ENCODE results near the gene SYT14.
"Not testable (repeated sequence)": the region's sequence is repeated elsewhere in the genome, so short reads cannot be mapped to it uniquely, and the experiment has no call there.

Gene SYT14

DNA sequence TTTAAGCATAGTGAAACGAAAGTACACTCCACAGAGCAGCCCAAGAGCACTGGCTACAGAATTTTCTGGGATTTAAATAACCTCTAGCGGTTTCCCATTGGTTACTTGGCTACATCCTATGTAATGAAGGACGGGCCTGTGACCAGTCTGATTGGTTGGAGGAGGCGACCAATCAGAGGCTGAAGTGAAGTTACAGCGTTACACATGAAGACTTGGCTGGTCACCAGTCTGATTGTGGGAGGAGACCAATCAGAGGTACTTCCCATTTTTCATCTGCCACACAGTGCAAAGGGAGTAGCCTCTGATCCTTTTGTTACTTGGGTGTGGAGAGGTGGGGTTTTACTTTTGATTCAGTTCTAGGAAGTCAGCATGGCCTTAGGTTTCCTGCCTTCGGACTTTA is 151.8 kb downstream of the SYT14 start:
- Histone ChIP-seq H3K27me3 (ENCODE audit: control insufficient read depth in 2 of 2, insufficient read depth in 2 of 2, low read length in 2 of 2) (no peaks in the 10 kb centered on the region), H3K4me1 (ENCODE audit: control insufficient read depth in 2 of 2, insufficient read depth in 2 of 2, low read length in 2 of 2) (no peaks in the 10 kb centered on the region), H3K9me3 (ENCODE audit: control insufficient read depth in 2 of 2, low read length in 2 of 2) (no peaks in the 10 kb centered on the region), H3K4me3 (ENCODE audit: low read length in 2 of 2) (no peak overlapping the region), H3K27ac (ENCODE audit: low read depth in 2 of 2, low read length in 2 of 2) (no peak overlapping the region), H3K36me3 (ENCODE audit: control insufficient read depth in 2 of 2, insufficient read depth in 2 of 2, low read length in 2 of 2) (no peaks in the 10 kb centered on the region), H3K9ac (ENCODE audit: low read depth in 1 of 2, low read length in 2 of 2) (no peak overlapping the region)

DNA sequence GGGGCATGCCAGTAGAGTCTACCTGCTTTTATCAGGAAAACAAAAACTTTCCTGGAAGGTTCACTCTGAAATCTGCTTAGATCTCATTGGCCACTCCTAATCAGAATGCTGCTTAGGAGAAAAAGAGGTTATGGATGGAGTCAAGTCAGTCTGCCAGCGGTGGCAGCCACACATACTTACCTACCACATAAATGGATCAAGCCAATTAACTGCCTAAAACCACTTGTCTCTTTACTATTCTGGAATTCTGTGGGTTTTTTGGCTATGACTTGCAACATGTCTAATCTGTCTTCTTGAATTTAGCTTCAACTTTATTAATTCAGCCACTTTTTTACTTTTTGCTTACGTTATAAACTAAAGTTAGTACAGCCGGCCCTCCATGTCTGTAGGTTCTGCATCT is 154.3 kb downstream of the SYT14 start:
- no peak overlapping the region for H3K27ac ChIP-seq (ENCODE audit: low read depth in 2 of 2, low read length in 2 of 2)
- H3K4me3 ChIP-seq (ENCODE audit: low read length in 2 of 2): no peak overlapping the region
- no peaks in the 10 kb centered on the region for H3K27me3 ChIP-seq (ENCODE audit: control insufficient read depth in 2 of 2, insufficient read depth in 2 of 2, low read length in 2 of 2)
- H3K9me3 ChIP-seq (ENCODE audit: control insufficient read depth in 2 of 2, low read length in 2 of 2): no peaks in the 10 kb centered on the region
- no peaks in the 10 kb centered on the region for H3K36me3 ChIP-seq (ENCODE audit: control insufficient read depth in 2 of 2, insufficient read depth in 2 of 2, low read length in 2 of 2)
- H3K9ac ChIP-seq (ENCODE audit: low read depth in 1 of 2, low read length in 2 of 2): no peak overlapping the region
- no peaks in the 10 kb centered on the region for H3K4me1 ChIP-seq (ENCODE audit: control insufficient read depth in 2 of 2, insufficient read depth in 2 of 2, low read length in 2 of 2)

- Histone ChIP-seq H3K27ac (ENCODE audit: low read depth in 2 of 2, low read length in 2 of 2) (no peak overlapping the region), H3K9ac (ENCODE audit: low read depth in 1 of 2, low read length in 2 of 2) (no peak overlapping the region), H3K36me3 (ENCODE audit: control insufficient read depth in 2 of 2, insufficient read depth in 2 of 2, low read length in 2 of 2) (no peaks in the 10 kb centered on the region), H3K4me1 (ENCODE audit: control insufficient read depth in 2 of 2, insufficient read depth in 2 of 2, low read length in 2 of 2) (no peaks in the 10 kb centered on the region), H3K9me3 (ENCODE audit: control insufficient read depth in 2 of 2, low read length in 2 of 2) (no peaks in the 10 kb centered on the region), H3K27me3 (ENCODE audit: control insufficient read depth in 2 of 2, insufficient read depth in 2 of 2, low read length in 2 of 2) (no peaks in the 10 kb centered on the region), H3K4me3 (ENCODE audit: low read length in 2 of 2) (no peak overlapping the region)
Observed at GRCh38 chr1:210093461-210093860, 155.4 kb downstream of the SYT14 start.

DNA sequence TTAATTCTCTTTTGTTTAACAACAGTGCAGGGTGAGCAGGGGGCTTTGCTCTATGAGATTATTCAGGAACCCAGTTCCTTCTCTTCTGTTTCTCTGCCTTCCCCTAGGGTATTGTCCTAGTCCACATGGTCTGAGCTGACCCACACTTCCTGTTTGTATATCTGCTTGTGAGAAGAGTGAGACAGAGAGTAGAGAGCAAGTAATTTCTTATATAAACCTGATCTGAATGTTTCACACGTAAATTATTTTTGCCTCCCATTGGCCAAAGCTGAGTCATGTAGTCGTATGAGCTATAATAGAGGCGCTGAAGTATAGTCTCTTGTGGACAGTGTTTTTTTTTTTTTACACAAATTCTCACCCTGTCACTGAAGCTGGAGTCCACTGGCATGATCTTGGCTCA is 160.3 kb downstream of the SYT14 start:
- no peak overlapping the region for H3K4me3 ChIP-seq (ENCODE audit: low read length in 2 of 2)
- H3K9ac ChIP-seq (ENCODE audit: low read depth in 1 of 2, low read length in 2 of 2): no peak overlapping the region
- no peaks in the 10 kb centered on the region for H3K27me3 ChIP-seq (ENCODE audit: control insufficient read depth in 2 of 2, insufficient read depth in 2 of 2, low read length in 2 of 2)
- H3K4me1 ChIP-seq (ENCODE audit: control insufficient read depth in 2 of 2, insufficient read depth in 2 of 2, low read length in 2 of 2): no peaks in the 10 kb centered on the region
- H3K9me3 ChIP-seq (ENCODE audit: control insufficient read depth in 2 of 2, low read length in 2 of 2): no peaks in the 10 kb centered on the region
- no peaks in the 10 kb centered on the region for H3K36me3 ChIP-seq (ENCODE audit: control insufficient read depth in 2 of 2, insufficient read depth in 2 of 2, low read length in 2 of 2)
- H3K27ac ChIP-seq (ENCODE audit: low read depth in 2 of 2, low read length in 2 of 2): no peak overlapping the region

DNA sequence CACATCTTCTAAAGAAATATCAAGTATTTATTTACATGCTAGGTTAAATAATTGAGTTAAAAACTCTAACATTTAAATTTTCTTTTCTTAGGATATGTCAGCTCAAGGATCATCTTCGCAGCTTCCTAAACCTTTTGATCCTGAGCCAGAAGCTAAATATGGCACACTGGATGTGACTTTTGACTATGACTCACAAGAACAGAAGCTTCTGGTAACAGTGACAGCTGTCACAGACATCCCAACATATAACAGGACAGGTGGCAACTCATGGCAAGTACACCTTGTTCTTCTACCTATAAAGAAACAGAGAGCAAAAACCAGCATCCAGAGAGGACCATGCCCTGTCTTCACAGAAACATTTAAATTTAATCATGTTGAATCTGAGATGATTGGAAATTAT is 161.9 kb downstream of the SYT14 start:
- Histone ChIP-seq H3K4me1 (ENCODE audit: control insufficient read depth in 2 of 2, insufficient read depth in 2 of 2, low read length in 2 of 2) (no peaks in the 10 kb centered on the region), H3K4me3 (ENCODE audit: low read length in 2 of 2) (no peak overlapping the region), H3K27me3 (ENCODE audit: control insufficient read depth in 2 of 2, insufficient read depth in 2 of 2, low read length in 2 of 2) (no peaks in the 10 kb centered on the region), H3K9ac (ENCODE audit: low read depth in 1 of 2, low read length in 2 of 2) (no peak overlapping the region), H3K27ac (ENCODE audit: low read depth in 2 of 2, low read length in 2 of 2) (no peak overlapping the region), H3K9me3 (ENCODE audit: control insufficient read depth in 2 of 2, low read length in 2 of 2) (no peaks in the 10 kb centered on the region), H3K36me3 (ENCODE audit: control insufficient read depth in 2 of 2, insufficient read depth in 2 of 2, low read length in 2 of 2) (no peaks in the 10 kb centered on the region)

DNA sequence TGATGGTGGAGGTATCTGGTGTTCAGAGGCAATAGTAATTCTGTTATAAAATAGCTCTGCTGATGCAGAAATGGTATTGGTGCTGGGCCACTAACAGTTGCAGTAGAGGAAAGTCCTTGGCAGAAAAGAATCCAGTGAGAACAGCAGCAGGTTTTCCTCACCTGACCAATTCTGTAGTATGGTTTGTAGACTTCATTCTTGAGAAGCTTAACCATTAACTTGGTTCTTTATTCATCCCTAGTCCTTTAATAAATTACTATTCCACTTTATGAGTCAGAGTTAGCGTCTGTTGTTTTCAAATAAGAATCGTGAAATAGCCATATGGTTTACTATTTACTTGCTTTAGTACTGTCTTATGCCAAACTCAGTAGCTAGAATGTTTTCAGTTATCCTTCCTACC is 166.1 kb downstream of the SYT14 start:
- no peak overlapping the region for H3K4me3 ChIP-seq (ENCODE audit: low read length in 2 of 2)
- no peak overlapping the region for H3K9ac ChIP-seq (ENCODE audit: low read depth in 1 of 2, low read length in 2 of 2)
- H3K36me3 ChIP-seq (ENCODE audit: control insufficient read depth in 2 of 2, insufficient read depth in 2 of 2, low read length in 2 of 2): no peaks in the 10 kb centered on the region
- no peaks in the 10 kb centered on the region for H3K9me3 ChIP-seq (ENCODE audit: control insufficient read depth in 2 of 2, low read length in 2 of 2)
- no peak overlapping the region for H3K27ac ChIP-seq (ENCODE audit: low read depth in 2 of 2, low read length in 2 of 2)
- H3K27me3 ChIP-seq (ENCODE audit: control insufficient read depth in 2 of 2, insufficient read depth in 2 of 2, low read length in 2 of 2): no peaks in the 10 kb centered on the region
- H3K4me1 ChIP-seq (ENCODE audit: control insufficient read depth in 2 of 2, insufficient read depth in 2 of 2, low read length in 2 of 2): no peaks in the 10 kb centered on the region

DNA sequence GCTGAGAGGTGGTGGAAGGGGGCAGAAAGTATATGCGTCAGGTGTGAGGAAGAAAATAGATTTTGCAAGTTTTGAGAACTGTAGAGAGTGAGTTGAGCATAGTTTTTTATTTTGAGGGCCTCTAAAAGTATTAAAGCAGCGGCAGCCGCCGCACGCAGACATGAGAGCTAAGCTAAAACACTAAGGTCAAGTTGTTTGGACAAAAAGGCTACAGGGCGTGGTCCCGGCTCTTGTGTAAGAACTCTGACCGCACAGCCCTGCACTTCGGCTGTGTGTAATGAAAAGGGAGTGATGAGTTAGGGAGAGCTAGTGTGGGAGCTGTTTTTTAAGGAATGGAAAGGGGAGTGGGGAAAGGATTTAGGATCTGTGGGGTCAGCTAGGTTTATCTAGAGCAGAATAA is 174.9 kb downstream of the SYT14 start:
- H3K27me3 ChIP-seq (ENCODE audit: control insufficient read depth in 2 of 2, insufficient read depth in 2 of 2, low read length in 2 of 2); H3K4me1 ChIP-seq (ENCODE audit: control insufficient read depth in 2 of 2, insufficient read depth in 2 of 2, low read length in 2 of 2); H3K27ac ChIP-seq (ENCODE audit: low read depth in 2 of 2, low read length in 2 of 2); H3K9ac ChIP-seq (ENCODE audit: low read depth in 1 of 2, low read length in 2 of 2); H3K9me3 ChIP-seq (ENCODE audit: control insufficient read depth in 2 of 2, low read length in 2 of 2); H3K36me3 ChIP-seq (ENCODE audit: control insufficient read depth in 2 of 2, insufficient read depth in 2 of 2, low read length in 2 of 2); H3K4me3 ChIP-seq (ENCODE audit: low read length in 2 of 2): not testable (repeated sequence)

DNA sequence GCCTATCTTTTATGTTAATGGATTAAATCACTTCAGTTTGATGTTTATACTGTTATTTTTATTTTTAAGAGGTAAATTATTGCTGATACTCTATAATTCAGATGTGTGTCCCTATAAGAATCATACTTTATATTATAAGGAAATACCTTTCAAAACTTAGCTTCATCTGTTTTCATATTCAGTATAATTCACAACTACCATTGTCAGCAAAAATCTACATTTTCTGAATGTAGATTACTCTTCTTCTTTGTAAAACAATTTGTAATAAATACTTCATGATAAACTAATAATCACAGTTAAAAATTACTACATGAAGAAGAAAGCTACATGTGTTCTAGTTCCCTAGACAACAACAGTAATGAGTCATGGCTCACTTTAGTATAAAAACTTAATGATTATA is 179.2 kb downstream of the SYT14 start:
- Histone ChIP-seq H3K9ac (ENCODE audit: low read depth in 1 of 2, low read length in 2 of 2) (no peak overlapping the region), H3K4me1 (ENCODE audit: control insufficient read depth in 2 of 2, insufficient read depth in 2 of 2, low read length in 2 of 2) (no peaks in the 10 kb centered on the region), H3K36me3 (ENCODE audit: control insufficient read depth in 2 of 2, insufficient read depth in 2 of 2, low read length in 2 of 2) (no peaks in the 10 kb centered on the region), H3K9me3 (ENCODE audit: control insufficient read depth in 2 of 2, low read length in 2 of 2) (no peaks in the 10 kb centered on the region), H3K27me3 (ENCODE audit: control insufficient read depth in 2 of 2, insufficient read depth in 2 of 2, low read length in 2 of 2) (no peaks in the 10 kb centered on the region), H3K27ac (ENCODE audit: low read depth in 2 of 2, low read length in 2 of 2) (no peak overlapping the region), H3K4me3 (ENCODE audit: low read length in 2 of 2) (no peak overlapping the region)

GRCh38 chr1:210117681-210118170 is 179.7 kb downstream of the SYT14 start:
- Histone ChIP-seq H3K36me3 (ENCODE audit: control insufficient read depth in 2 of 2, insufficient read depth in 2 of 2, low read length in 2 of 2) (no peaks in the 10 kb centered on the region), H3K27me3 (ENCODE audit: control insufficient read depth in 2 of 2, insufficient read depth in 2 of 2, low read length in 2 of 2) (no peaks in the 10 kb centered on the region), H3K4me3 (ENCODE audit: low read length in 2 of 2) (no peak overlapping the region), H3K4me1 (ENCODE audit: control insufficient read depth in 2 of 2, insufficient read depth in 2 of 2, low read length in 2 of 2) (no peaks in the 10 kb centered on the region), H3K9me3 (ENCODE audit: control insufficient read depth in 2 of 2, low read length in 2 of 2) (no peaks in the 10 kb centered on the region), H3K27ac (ENCODE audit: low read depth in 2 of 2, low read length in 2 of 2) (no peak overlapping the region), H3K9ac (ENCODE audit: low read depth in 1 of 2, low read length in 2 of 2) (no peak overlapping the region)

- Histone ChIP-seq H3K36me3 (ENCODE audit: control insufficient read depth in 2 of 2, insufficient read depth in 2 of 2, low read length in 2 of 2) (no peaks in the 10 kb centered on the region), H3K27ac (ENCODE audit: low read depth in 2 of 2, low read length in 2 of 2) (no peak overlapping the region), H3K9me3 (ENCODE audit: control insufficient read depth in 2 of 2, low read length in 2 of 2) (no peaks in the 10 kb centered on the region), H3K9ac (ENCODE audit: low read depth in 1 of 2, low read length in 2 of 2) (no peak overlapping the region), H3K4me3 (ENCODE audit: low read length in 2 of 2) (no peak overlapping the region), H3K27me3 (ENCODE audit: control insufficient read depth in 2 of 2, insufficient read depth in 2 of 2, low read length in 2 of 2) (no peaks in the 10 kb centered on the region), H3K4me1 (ENCODE audit: control insufficient read depth in 2 of 2, insufficient read depth in 2 of 2, low read length in 2 of 2) (no peaks in the 10 kb centered on the region)
Observed at GRCh38 chr1:210123383-210123782, 185.4 kb downstream of the SYT14 start.

DNA sequence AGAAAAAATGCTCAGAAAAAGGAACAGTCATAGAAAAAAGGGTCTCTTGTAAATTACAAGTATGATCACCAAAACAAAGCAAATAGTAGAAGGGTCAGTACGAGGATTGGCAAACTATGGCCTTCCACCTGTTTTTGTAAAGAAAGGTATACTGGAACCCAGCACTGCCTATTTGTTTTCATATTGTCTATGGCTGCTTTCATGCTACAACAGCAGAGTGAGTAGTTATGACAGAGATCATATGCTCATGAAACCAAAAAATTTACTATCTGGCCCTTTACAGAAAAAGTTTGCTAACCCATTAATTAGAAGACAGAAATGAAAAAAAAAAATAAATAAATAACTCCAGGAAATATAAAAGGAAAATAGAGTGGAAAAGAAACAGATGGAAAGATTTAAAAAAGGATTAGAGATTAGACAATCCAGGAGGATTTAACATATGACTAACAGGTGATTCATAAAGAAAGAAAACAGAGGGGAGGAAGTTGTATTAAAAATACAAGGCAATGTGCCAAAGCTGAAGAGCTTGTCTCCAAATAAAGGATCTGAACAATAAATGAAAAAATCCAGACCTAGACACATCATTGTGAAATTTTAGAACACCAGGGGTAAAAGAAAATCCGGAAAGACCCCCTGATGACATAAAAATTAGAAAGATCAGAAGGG is 186.0 kb downstream of the SYT14 start:
- no peak overlapping the region for H3K9ac ChIP-seq (ENCODE audit: low read depth in 1 of 2, low read length in 2 of 2)
- H3K4me3 ChIP-seq (ENCODE audit: low read length in 2 of 2): no peak overlapping the region
- H3K27ac ChIP-seq (ENCODE audit: low read depth in 2 of 2, low read length in 2 of 2): no peak overlapping the region
- H3K9me3 ChIP-seq (ENCODE audit: control insufficient read depth in 2 of 2, low read length in 2 of 2): no peaks in the 10 kb centered on the region
- H3K4me1 ChIP-seq (ENCODE audit: control insufficient read depth in 2 of 2, insufficient read depth in 2 of 2, low read length in 2 of 2): no peaks in the 10 kb centered on the region
- no peaks in the 10 kb centered on the region for H3K36me3 ChIP-seq (ENCODE audit: control insufficient read depth in 2 of 2, insufficient read depth in 2 of 2, low read length in 2 of 2)
- H3K27me3 ChIP-seq (ENCODE audit: control insufficient read depth in 2 of 2, insufficient read depth in 2 of 2, low read length in 2 of 2): no peaks in the 10 kb centered on the region

Measured in mucosa of rectum (tissue), 2 donors.